GM21717 (cell line): ENCODE data around the gene ARSB.
"Not testable (repeated sequence)": the region's sequence is repeated elsewhere in the genome, so short reads cannot be mapped to it uniquely, and the experiment has no call there.

Experiments
- ATAC-seq: cut with Tn5 transposase; IDR thresholded peaks from one replicate; pipeline ENCODE4 v1.9.1; 2021; ENCODE audit warnings: mild to moderate bottlenecking, moderate library complexity; ENCODE audit not compliant: unreplicated experiment

The ARSB gene

GRCh38 chr5:78785454-78785853 is 199.7 kb downstream of the ARSB start:
- ATAC-seq: no peak

- no peak for ATAC-seq
Observed at GRCh38 chr5:78783434-78784130, 201.5 kb downstream of the ARSB start.

- no peak for ATAC-seq
Observed at GRCh38 chr5:78782728-78783127, 202.4 kb downstream of the ARSB start.

GRCh38 chr5:78781611-78782286 is 203.4 kb downstream of the ARSB start:
- ATAC-seq: no peak

GRCh38 chr5:78779771-78780616 is 205.1 kb downstream of the ARSB start:
- no peak for ATAC-seq

DNA sequence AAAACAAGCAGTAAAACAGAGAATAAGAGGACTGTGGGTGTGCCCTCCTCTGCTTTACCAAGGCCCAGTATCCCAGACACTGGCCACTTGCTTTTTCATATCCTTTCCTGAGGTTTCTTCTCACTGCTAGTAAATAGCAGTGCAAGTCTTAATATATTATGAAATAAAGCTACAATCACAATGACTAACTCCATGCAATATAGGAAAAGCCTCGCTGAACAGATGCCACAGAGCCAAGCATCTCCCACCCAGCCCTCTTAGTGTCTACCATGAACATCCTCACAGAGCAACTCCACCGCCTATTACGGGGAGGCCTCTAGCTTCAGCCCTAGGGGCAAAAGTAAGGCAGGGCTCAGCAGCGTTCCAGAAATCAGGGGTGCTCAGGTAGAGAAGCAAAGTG is 205.8 kb downstream of the ARSB start:
- no peak for ATAC-seq

DNA sequence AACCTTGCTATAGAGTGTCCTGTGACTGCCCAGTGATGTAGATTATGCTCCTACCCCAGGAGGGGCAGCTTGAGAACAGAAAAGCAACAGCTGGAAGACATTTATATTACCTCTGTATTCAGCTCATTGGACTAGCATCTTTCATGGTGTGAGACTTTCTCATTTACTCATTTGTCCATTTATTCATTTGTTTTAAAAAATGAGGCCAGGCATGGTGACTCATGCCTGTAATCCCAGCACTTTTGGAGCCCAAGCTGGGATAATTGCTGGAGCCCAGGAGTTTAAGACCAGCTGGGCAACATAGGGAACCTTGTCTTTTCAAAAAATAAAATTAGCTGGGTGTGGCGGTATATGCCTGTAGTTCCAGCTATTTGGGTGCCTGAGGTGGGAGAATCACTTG is 206.6 kb downstream of the ARSB start:
- ATAC-seq: no peak

GRCh38 chr5:78777901-78778300 is 207.2 kb downstream of the ARSB start:
- no peak for ATAC-seq

DNA sequence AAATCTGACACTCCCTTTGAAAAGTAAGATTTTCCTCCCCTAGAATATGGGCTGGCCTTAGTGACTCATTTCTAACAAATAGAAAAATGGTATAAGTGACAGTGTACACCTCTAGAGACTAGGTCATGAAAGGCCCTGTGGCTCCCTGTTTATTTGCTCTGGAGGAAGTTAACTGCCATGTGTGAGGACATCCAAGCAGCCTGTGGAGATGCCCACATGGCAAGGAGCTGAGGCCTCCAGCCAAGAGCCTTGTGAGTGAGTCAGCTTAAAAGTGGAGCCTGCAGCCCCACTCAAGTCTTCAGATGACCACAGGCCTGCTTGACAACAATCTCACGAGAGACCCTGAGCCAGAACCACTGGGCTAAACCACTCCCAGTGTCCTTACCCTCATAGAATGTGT is 208.5 kb downstream of the ARSB start:
- no peak for ATAC-seq

- no peak for ATAC-seq
Observed at GRCh38 chr5:78773655-78774054, 211.5 kb downstream of the ARSB start.

DNA sequence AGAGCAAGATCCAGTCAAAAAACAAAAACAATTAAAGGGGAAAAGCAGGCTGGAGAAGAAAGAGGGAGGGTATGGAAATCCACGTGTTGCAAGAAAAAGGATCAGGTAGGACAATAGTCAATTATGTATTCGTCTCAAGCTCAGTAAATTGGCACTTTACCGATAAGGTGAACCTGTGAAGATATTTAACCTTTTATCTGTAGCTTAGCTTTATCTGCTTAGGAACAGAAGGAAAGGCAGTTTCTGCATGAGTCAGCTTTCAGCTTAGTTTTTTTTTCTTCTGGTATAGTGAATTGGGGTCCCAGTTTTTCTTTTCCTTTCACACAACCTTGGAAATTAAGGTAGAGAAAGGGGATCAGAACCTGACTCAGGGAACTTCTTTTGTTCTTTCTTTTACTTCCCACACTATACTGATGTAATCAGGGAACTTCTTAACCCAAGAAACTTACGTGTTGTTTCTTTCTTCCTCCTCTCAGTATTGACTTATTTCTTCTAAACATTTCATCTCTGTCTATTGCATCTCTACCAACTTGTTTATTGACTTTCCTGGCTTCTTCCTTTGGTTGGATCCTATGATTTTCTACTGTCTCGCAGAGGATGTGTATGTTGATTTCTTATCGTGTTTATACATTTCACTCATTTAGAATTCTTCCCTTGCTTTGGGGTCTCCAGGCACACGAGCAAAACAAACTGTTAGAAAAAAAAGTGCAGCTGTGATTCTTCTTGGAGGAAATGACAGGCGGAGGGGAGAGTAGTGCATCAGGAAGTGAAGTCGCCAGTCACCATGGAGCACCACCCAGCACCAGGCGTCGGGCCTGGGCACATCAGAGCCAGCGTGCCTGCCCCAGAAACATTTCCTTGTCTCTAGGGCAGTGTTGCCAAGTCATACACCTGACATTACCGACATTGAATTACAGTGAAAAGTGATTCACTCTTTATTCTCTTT is 213.6 kb downstream of the ARSB start:
- no peak for ATAC-seq

GRCh38 chr5:78768781-78769380 is 216.2 kb downstream of the ARSB start:
- ATAC-seq: no peak

DNA sequence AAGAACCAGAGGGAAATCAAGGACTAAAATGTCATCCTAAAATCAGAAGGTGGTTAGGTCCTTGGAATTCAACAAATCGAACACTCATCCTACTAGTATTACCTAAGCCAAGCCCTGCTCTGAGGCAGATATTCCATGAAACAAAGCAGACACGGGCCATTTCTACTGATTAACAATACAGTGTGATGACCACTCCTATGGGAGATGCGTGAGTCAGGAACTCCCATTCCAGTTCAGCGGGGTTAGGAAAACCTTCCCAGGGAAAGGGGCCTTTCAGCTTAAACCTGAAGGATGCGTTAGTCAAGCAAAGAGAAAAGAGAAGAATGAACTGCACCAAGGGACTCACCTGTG is 218.7 kb downstream of the ARSB start:
- ATAC-seq: no peak

DNA sequence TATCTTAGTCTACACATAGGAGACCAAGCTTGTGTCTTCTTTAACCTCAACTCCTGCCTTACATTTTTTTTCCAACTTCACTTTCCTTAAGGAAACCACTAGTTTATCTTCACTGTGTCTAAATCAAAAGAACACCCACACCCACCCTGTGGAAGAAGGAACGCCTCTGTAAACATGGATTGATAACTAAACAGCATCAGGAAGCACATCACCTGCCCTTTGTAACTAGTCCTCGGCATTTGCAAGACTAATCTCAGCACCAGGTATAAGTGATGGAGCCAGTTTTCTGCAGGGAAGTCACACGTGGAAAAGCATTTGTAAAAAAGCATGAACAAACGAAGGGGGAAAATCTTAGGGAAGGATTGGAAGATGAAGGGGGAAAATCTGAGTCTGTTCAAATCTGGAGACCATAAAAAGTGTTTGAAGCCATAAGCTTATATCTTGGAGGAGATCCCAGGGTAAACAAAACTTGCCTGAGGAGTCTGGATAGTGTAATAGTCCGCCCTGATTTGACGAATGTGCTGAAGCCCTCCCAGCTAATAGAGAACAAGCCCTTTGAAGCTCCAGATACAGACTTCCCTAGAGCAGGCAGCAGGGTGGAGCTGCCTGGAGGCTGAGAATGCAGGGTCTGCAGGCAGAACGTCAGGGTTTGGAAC is 219.2 kb downstream of the ARSB start:
- ATAC-seq: no peak

DNA sequence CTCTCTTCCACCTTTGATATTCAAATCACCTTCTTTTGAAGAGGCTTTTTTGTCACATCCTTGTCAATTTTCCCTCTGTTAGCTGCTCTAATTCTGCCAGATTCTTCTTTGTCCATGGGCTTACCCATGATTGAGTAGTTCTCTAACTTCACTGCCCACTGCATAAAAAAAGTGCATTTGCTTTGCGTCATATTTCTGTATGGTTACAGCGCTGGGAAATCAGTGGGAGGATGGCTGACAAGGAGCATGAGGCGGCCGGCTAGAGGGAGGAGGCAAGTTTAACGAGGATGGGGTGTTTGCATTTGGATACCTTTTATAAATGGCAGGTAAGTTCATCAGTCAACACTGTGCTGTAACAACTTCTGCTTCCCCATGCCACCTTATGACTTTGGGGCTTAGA is 220.0 kb downstream of the ARSB start:
- no peak for ATAC-seq

DNA sequence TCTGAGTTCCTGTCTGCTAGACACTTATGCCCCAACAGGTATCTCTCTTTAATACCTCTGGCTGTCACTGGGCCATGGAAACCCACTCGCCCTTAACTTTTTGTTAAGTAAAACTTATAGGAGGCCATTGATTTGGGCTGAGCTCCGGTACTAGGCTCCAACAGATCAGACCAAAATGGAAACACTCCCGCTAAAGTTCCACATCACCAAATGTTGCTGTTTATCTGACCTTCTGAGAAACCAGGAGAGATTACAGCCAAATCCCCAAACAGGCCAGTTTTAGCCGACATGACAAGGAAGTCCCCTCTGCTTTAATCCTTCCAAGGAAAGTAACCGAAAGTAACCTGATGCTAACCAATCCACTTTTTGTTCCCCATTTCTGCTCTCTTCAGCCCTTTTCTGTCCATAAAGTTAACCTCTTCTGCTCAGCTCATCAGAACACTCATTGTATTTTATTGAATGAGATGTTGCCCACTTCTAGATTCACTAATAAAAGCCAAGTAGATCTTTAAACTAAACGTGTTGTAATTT is 221.4 kb downstream of the ARSB start:
- no peak for ATAC-seq

GRCh38 chr5:78762743-78763142 is 222.4 kb downstream of the ARSB start:
- ATAC-seq: not testable (repeated sequence)

DNA sequence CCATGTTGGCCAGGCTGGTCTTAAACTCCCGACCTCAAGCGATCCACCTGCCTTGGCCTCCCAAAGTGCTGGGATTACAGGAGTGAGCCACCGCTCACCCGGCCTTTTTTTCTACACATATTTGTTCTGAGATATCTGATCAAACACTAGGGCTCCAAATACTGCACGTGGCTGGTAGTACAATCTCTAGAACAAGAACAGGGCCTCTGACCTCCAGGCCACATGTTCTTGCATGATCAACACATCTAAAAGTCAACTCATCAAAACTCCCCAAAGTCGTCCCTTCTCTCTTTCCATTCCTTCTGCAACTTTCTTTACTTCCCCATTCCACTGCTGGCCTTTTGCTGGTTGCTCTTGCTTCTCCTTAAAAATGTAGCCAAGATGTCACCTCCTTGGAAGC is 223.3 kb downstream of the ARSB start:
- ATAC-seq: no peak

DNA sequence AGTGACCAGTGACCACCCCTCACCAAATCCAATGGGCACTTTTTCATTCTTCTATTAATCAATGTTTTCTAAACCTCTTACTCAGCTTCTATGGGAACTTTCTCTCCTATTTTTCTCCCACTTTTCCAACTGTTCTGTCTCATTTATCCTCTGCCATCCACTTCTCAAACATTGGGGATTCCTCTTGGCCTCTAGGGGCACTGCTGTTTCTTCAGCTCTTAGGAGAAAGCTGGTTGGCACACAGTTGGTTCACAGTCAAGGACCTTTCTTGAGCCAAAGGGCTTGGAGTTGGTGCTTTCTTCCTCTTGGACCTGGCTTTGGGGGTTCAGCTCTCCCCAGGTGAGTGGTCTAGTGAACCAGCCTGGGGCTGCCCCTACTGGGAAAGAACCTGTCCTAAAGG is 224.3 kb downstream of the ARSB start:
- ATAC-seq: no peak

- no peak for ATAC-seq
Observed at GRCh38 chr5:78760366-78760765, 224.7 kb downstream of the ARSB start.
